HEK293 (cell line): ENCODE data around the gene GREM1.

ENCODE experiments used
- CTCF ChIA-PET: fragments of 350-600 bp; formaldehyde crosslinking; extraction: SDS; loops from one replicate; lab custom pipeline; 2021; ENCODE audit warnings: antibody characterized with exemption; lab: Yijun Ruan, JAX
- POLR2A ChIA-PET: fragments of 300-600 bp; formaldehyde crosslinking; extraction: SDS; loops from one replicate; lab custom pipeline; 2020; ENCODE audit warnings: antibody characterized with exemption, inconsistent platforms; lab: Yijun Ruan, JAX
- H3K27ac ChIP-seq: fragments of 200-500 bp; sonication (Bioruptor generic); 2 replicates; pipeline ENCODE4 v1.5.1; 2014; ENCODE audit warnings: low read depth, low read length, control low read depth, inconsistent platforms; ENCODE audit errors: extremely low read depth
- H3K36me3 ChIP-seq, 2 experiments: fragments of 200-500 bp in 1 of 2; sonication (Bioruptor generic) in 1 of 2; 1 replicate in 1 of 2; 2 replicates in 1 of 2; pipeline ENCODE4 v1.5.1; 2014 to 2017; ENCODE audit warnings: inconsistent platforms in 2 of 2, low read length in 2 of 2; ENCODE audit not compliant: control insufficient read depth in 2 of 2, insufficient read depth in 1 of 2
- H3K4me1 ChIP-seq: fragments of 200-500 bp; sonication (Bioruptor generic); 2 replicates; pipeline ENCODE4 v1.5.1; 2014; ENCODE audit warnings: mild to moderate bottlenecking, low read length, inconsistent platforms; ENCODE audit not compliant: control insufficient read depth, insufficient read depth
- H3K4me3 ChIP-seq: 2 replicates; pipeline ENCODE4 v1.5.1; 2011; ENCODE audit warnings: low read depth, mild to moderate bottlenecking, control low read depth, low read length, moderate library complexity
- H3K9me3 ChIP-seq: fragments of 200-500 bp; sonication (Bioruptor generic); 2 replicates; pipeline ENCODE4 v1.5.1; 2014; ENCODE audit warnings: low read depth, low read length, inconsistent platforms; ENCODE audit not compliant: control insufficient read depth, insufficient read depth
- GLIS1 ChIP-seq: fragments of 450-650 bp; formaldehyde crosslinking; IDR thresholded peaks from 2 replicates; pipeline ENCODE4 v1.5.1; 2016; ENCODE audit warnings: missing biosample characterization, missing genetic modification characterization
- HIC1 ChIP-seq: fragments of 450-650 bp; formaldehyde crosslinking; IDR thresholded peaks from 2 replicates; pipeline ENCODE4 v1.5.1; 2016; ENCODE audit warnings: missing biosample characterization, missing genetic modification characterization
- MEIS1 ChIP-seq: sonication (generic); formaldehyde crosslinking; IDR thresholded peaks from 2 replicates; pipeline ENCODE4 v1.8.1; 2022; ENCODE audit warnings: missing genetic modification reagents, mild to moderate bottlenecking, borderline replicate concordance
- PRDM1 ChIP-seq: fragments of 450-650 bp; formaldehyde crosslinking; IDR thresholded peaks from 2 replicates; pipeline ENCODE4; 2016; ENCODE audit warnings: missing biosample characterization, missing genetic modification characterization
- RBAK ChIP-seq: fragments of 450-650 bp; formaldehyde crosslinking; IDR thresholded peaks from 2 replicates; pipeline ENCODE4 v1.5.1; 2016; ENCODE audit warnings: missing biosample characterization, missing genetic modification characterization
- SCRT1 ChIP-seq: fragments of 450-650 bp; formaldehyde crosslinking; IDR thresholded peaks from 2 replicates; pipeline ENCODE4 v1.5.1; 2016; ENCODE audit warnings: missing biosample characterization, missing genetic modification characterization, borderline replicate concordance
- SCRT2 ChIP-seq: fragments of 450-650 bp; formaldehyde crosslinking; IDR thresholded peaks from 2 replicates; pipeline ENCODE4 v1.5.1; 2016; ENCODE audit warnings: missing biosample characterization, missing genetic modification characterization
- SP2 ChIP-seq: fragments of 450-650 bp; formaldehyde crosslinking; IDR thresholded peaks from 2 replicates; pipeline ENCODE4 v1.5.1; 2016; ENCODE audit warnings: missing biosample characterization, missing genetic modification characterization
- ZBTB1 ChIP-seq: fragments of 450-650 bp; formaldehyde crosslinking; IDR thresholded peaks from 2 replicates; pipeline ENCODE4 v1.5.1; 2016; ENCODE audit warnings: missing biosample characterization, missing genetic modification characterization
- ZBTB48 ChIP-seq: fragments of 450-650 bp; formaldehyde crosslinking; IDR thresholded peaks from 2 replicates; pipeline ENCODE4 v1.5.1; 2016; ENCODE audit warnings: missing biosample characterization, missing genetic modification characterization
- ZFP3 ChIP-seq: fragments of 450-650 bp; formaldehyde crosslinking; IDR thresholded peaks from 2 replicates; pipeline ENCODE4 v1.5.1; 2016; ENCODE audit warnings: low read depth, missing biosample characterization, missing genetic modification characterization
- ZFP37 ChIP-seq: fragments of 450-650 bp; formaldehyde crosslinking; IDR thresholded peaks from 2 replicates; pipeline ENCODE4 v1.5.1; 2016; ENCODE audit warnings: missing biosample characterization, missing genetic modification characterization
- ZNF121 ChIP-seq: fragments of 450-650 bp; formaldehyde crosslinking; IDR thresholded peaks from 2 replicates; pipeline ENCODE4 v1.5.1; 2016; ENCODE audit warnings: missing biosample characterization, missing genetic modification characterization
- ZNF133 ChIP-seq: fragments of 450-650 bp; formaldehyde crosslinking; IDR thresholded peaks from 2 replicates; pipeline ENCODE4 v1.5.1; 2016; ENCODE audit warnings: missing biosample characterization, missing genetic modification characterization
- ZNF146 ChIP-seq: fragments of 450-650 bp; formaldehyde crosslinking; IDR thresholded peaks from 2 replicates; pipeline ENCODE4 v1.5.1; 2016; ENCODE audit warnings: missing biosample characterization, missing genetic modification characterization
- ZNF214 ChIP-seq: fragments of 450-650 bp; formaldehyde crosslinking; IDR thresholded peaks from 2 replicates; pipeline ENCODE4 v1.5.1; 2017; ENCODE audit warnings: missing biosample characterization, mild to moderate bottlenecking, missing genetic modification characterization, borderline replicate concordance
- ZNF280C ChIP-seq: fragments of 450-650 bp; formaldehyde crosslinking; IDR thresholded peaks from 2 replicates; pipeline ENCODE4 v1.5.1; 2016; ENCODE audit warnings: missing biosample characterization, missing genetic modification characterization
- ZNF311 ChIP-seq: fragments of 450-650 bp; formaldehyde crosslinking; IDR thresholded peaks from 2 replicates; pipeline ENCODE4 v1.5.1; 2017; ENCODE audit warnings: missing biosample characterization, missing genetic modification characterization, borderline replicate concordance
- ZNF398 ChIP-seq: fragments of 450-650 bp; formaldehyde crosslinking; IDR thresholded peaks from 2 replicates; pipeline ENCODE4 v1.5.1; 2017; ENCODE audit warnings: missing biosample characterization, missing genetic modification characterization
- ZNF416 ChIP-seq: fragments of 450-650 bp; formaldehyde crosslinking; IDR thresholded peaks from 2 replicates; pipeline ENCODE4 v1.5.1; 2016; ENCODE audit warnings: missing biosample characterization, missing genetic modification characterization
- ZNF521 ChIP-seq: fragments of 450-650 bp; formaldehyde crosslinking; IDR thresholded peaks from 2 replicates; pipeline ENCODE4 v1.5.1; 2017; ENCODE audit warnings: missing biosample characterization, mild to moderate bottlenecking, missing genetic modification characterization
- ZNF571 ChIP-seq: fragments of 450-650 bp; formaldehyde crosslinking; IDR thresholded peaks from 2 replicates; pipeline ENCODE4 v1.5.0; 2017; ENCODE audit warnings: missing biosample characterization, missing genetic modification characterization
- ZNF623 ChIP-seq: fragments of 450-650 bp; formaldehyde crosslinking; IDR thresholded peaks from 2 replicates; pipeline ENCODE4 v1.5.1; 2016; ENCODE audit warnings: missing biosample characterization, missing genetic modification characterization
- ZNF785 ChIP-seq: fragments of 450-650 bp; formaldehyde crosslinking; IDR thresholded peaks from 2 replicates; pipeline ENCODE4 v1.5.1; 2016; ENCODE audit warnings: missing biosample characterization, missing genetic modification characterization
- ZSCAN4 ChIP-seq: fragments of 450-650 bp; formaldehyde crosslinking; IDR thresholded peaks from 2 replicates; pipeline ENCODE4 v1.5.1; 2017; ENCODE audit warnings: missing biosample characterization, missing genetic modification characterization

GREM1 gene

GRCh38 chr15:32674681-32675080, 43.1 kb upstream of the GREM1 start:
- H3K4me3 ChIP-seq = no peak overlapping the region
- ChIA-PET CTCF (interaction anchor here (1.5 kb wide), 1 partner anchor 12 kb away, joined by 5 read pairs; no protein-coding TSS in a partner anchor), POLR2A (no interaction called here)
- H3K27ac ChIP-seq = no peak overlapping the region
- no peaks in the 10 kb centered on the region for H3K36me3 ChIP-seq
- peaks cover 2% of the 10 kb centered on the region; the same call in 1 of the 2 replicates for H3K4me1 ChIP-seq
- TF ChIP-seq ZFP3 (no peak), PRDM1 (tag by site-specific recombination) (no peak), ZNF571 (tag by site-specific recombination) (no peak), ZSCAN4 (tag by site-specific recombination) (no peak), ZFP37 (tag by site-specific recombination) (no peak), ZNF133 (no peak), ZNF521 (tag by site-specific recombination) (no peak)
- no peaks in the 10 kb centered on the region for H3K9me3 ChIP-seq

- ChIA-PET POLR2A (no interaction called here), CTCF (interaction anchor here (1.5 kb wide), 1 partner anchor 13 kb away, joined by 5 read pairs; no protein-coding TSS in a partner anchor)
Measured at GRCh38 chr15:32675466-32675865, 42.3 kb upstream of the GREM1 start.

GRCh38 chr15:32676169-32676568, 41.6 kb upstream of the GREM1 start:
- Histone ChIP-seq H3K36me3 (no peaks in the 10 kb centered on the region), H3K9me3 (no peaks in the 10 kb centered on the region), H3K27ac (no peak overlapping the region), H3K4me1 (peaks cover 2% of the 10 kb centered on the region; the same call in 1 of the 2 replicates), H3K4me3 (no peak overlapping the region)
- POLR2A ChIA-PET = no interaction called here
- CTCF ChIA-PET = interaction anchor here (0.9 to 1.5 kb wide), 2 partner anchors 12 to 14 kb away, joined by 3 to 5 read pairs; no protein-coding TSS in a partner anchor
- TF ChIP-seq ZNF146 (tag by site-specific recombination) (no peak), HIC1 (tag by site-specific recombination) (no peak), SCRT1 (tag by site-specific recombination) (0 out of 2 replicates have a peak, but pooled peaks have one; percentile 13), ZBTB48 (tag by site-specific recombination) (no peak), ZNF623 (tag by site-specific recombination) (no peak), SCRT2 (tag by site-specific recombination) (peak; percentile 80), MEIS1 (no peak), GLIS1 (tag by site-specific recombination) (no peak)

More at GRCh38 chr15:32675466-32675865, 42.3 kb upstream of the GREM1 start:
- Histone ChIP-seq H3K27ac (no peak overlapping the region), H3K4me3 (no peak overlapping the region), H3K9me3 (no peaks in the 10 kb centered on the region), H3K4me1 (peaks cover 2% of the 10 kb centered on the region; the same call in 1 of the 2 replicates), H3K36me3 (no peaks in the 10 kb centered on the region)
- TF ChIP-seq SP2 (no peak), ZBTB1 (no peak), ZNF280C (tag by site-specific recombination) (no peak), ZNF311 (tag by site-specific recombination) (no peak), MEIS1 (no peak), ZNF121 (no peak), ZNF214 (tag by site-specific recombination) (no peak), RBAK (tag by site-specific recombination) (no peak), ZNF416 (tag by site-specific recombination) (no peak), ZNF398 (tag by site-specific recombination) (no peak), ZNF785 (tag by site-specific recombination) (no peak)
